ENCODE measurements around the gene TRIM38. TPM values are rescaled to one million over a fixed set of nuclear protein-coding genes. Genes with fewer than 3 reads are reported as not detected.

Gene TRIM38
- total and polyA plus RNA-seq, 2 donors (not counting 3 experiments of a cell fraction or from before 2014, with no cell fraction given): 5.1 to 13.2 TPM

- BruUV-seq (replicated peaks): no TSS peak
- Histone ChIP-seq H3K4me1 (ENCODE audit: control insufficient read depth, extremely low read depth, insufficient read depth, low read length) (no peaks in the 10 kb centered on the region), H3K27me3 (ENCODE audit: control insufficient read depth in 2 of 2, insufficient read depth in 2 of 2, low read length in 2 of 2) (peaks cover 0 to 2% of the 10 kb centered on the region in 2 experiments), H2AFZ (ENCODE audit: low read depth, low read length) (no peak overlapping the region), H4K20me1 (replicated peaks; ENCODE audit: control insufficient read depth, extremely low read depth, insufficient read depth, low read length) (no peaks in the 10 kb centered on the region), H3K36me3 (ENCODE audit: control insufficient read depth in 2 of 2, extremely low read depth in 1 of 2, insufficient read depth in 2 of 2, low read length in 2 of 2) (no peaks in the 10 kb centered on the region), H3K9ac (replicated peaks; ENCODE audit: extremely low read depth, insufficient read depth, low read length) (no peak overlapping the region), H3K9me1 (replicated peaks; ENCODE audit: control insufficient read depth, extremely low read depth, insufficient read depth, low read length) (no peaks in the 10 kb centered on the region), H3K4me3 (replicated peaks in 1 of 3; ENCODE audit: insufficient read depth in 1 of 3, low read depth in 1 of 3, low read length in 3 of 3) (no peak overlapping the region), H3K4me2 (ENCODE audit: insufficient read depth, low read length) (no peak overlapping the region), H3K9me3 (replicated peaks; ENCODE audit: control insufficient read depth, insufficient read depth, low read length) (no peaks in the 10 kb centered on the region), H3K79me2 (ENCODE audit: control insufficient read depth, insufficient read depth, low read length) (no peaks in the 10 kb centered on the region), H3K27ac (ENCODE audit: insufficient read depth, low read depth, low read length) (no peak overlapping the region)
- dilution Hi-C loops (cut with MboI; ENCODE audit: extremely low pct_ligation_motif_present, low sequenced_read_pairs) (no loop called here), intact Hi-C loops (cut with micrococcal nuclease) (no loop called here)
- POLR2A ChIA-PET: no interaction called here
- CTCF ChIA-PET: interaction anchor here (0.9 to 1.3 kb wide), 2 partner anchors 18 to 83 kb away, joined by 3 to 4 read pairs; no protein-coding TSS in a partner anchor
- FAIRE-seq (no peak), DNase-seq (ENCODE audit: low read depth, low spot score) (no peak)
- no peak for TF ChIP-seq JUN (IDR thresholded peaks at IDR 0.05; ENCODE audit: borderline replicate concordance, insufficient read depth, insufficient read length, low read depth)
- TF ChIP-seq MYC (IDR thresholded peaks at IDR 0.05; ENCODE audit: low read depth, low read length): no peak
- no peak for TF ChIP-seq MAX (IDR thresholded peaks at IDR 0.05; ENCODE audit: insufficient read depth, insufficient read length)
- no peak for TF ChIP-seq POLR2AphosphoS5 (IDR thresholded peaks at IDR 0.05; ENCODE audit: insufficient read depth, low read depth, low read length)
- TF ChIP-seq POLR2A (IDR thresholded peaks at IDR 0.05; ENCODE audit: low read depth, low read length): no peak
- TF ChIP-seq CTCF (IDR thresholded peaks at IDR 0.05; ENCODE audit: extremely low read depth in 1 of 2, insufficient read depth in 1 of 2, low read depth in 1 of 2, low read length in 2 of 2): no peak
- no peak for TF ChIP-seq EZH2 (IDR thresholded peaks at IDR 0.05; ENCODE audit: borderline replicate concordance, low read depth, low read length, severe bottlenecking)
- no peak for TF ChIP-seq FOS (IDR thresholded peaks at IDR 0.05; ENCODE audit: borderline replicate concordance, insufficient read depth, low read length)
- no peak for TF ChIP-seq GATA2 (IDR thresholded peaks at IDR 0.05; ENCODE audit: insufficient read depth, insufficient read length, low read depth, low read length)
These were observed 35.4 kb upstream of the TRIM38 start for GRCh38 chr6:25927178-25927577.

All from endothelial cell of umbilical vein (primary cell).